Measurements from ENCODE around the gene LMX1A.

LMX1A gene

DNA sequence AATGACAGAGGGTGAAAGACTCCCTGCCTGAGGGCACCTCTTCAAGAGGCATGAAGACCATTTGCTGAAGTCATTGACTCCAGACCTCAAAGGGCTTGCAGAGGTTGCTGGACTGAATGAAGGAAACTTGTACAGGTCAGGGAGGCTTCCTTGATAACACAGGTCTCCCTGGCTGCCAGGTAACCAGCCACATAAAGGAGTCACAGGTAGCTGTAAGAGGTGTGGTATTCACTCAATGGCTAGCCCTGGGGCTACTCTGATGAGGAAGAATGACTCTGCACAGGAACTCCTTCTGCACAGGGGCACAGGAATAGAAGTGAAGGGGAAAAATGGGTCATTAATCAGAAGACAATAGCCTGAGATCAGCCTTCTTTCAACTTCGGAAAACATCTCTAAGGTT lies 187.5 kb downstream of the LMX1A start:
- no peak overlapping the region for H3K4me3 ChIP-seq (ENCODE audit: low read depth, low read length)
- TF ChIP-seq, protein P1, sequence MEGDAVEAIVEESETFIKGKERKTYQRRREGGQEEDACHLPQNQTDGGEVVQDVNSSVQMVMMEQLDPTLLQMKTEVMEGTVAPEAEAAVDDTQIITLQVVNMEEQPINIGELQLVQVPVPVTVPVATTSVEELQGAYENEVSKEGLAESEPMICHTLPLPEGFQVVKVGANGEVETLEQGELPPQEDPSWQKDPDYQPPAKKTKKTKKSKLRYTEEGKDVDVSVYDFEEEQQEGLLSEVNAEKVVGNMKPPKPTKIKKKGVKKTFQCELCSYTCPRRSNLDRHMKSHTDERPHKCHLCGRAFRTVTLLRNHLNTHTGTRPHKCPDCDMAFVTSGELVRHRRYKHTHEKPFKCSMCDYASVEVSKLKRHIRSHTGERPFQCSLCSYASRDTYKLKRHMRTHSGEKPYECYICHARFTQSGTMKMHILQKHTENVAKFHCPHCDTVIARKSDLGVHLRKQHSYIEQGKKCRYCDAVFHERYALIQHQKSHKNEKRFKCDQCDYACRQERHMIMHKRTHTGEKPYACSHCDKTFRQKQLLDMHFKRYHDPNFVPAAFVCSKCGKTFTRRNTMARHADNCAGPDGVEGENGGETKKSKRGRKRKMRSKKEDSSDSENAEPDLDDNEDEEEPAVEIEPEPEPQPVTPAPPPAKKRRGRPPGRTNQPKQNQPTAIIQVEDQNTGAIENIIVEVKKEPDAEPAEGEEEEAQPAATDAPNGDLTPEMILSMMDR (IDR thresholded peaks at IDR 0.05; ENCODE audit: insufficient read depth, low read depth, low read length, missing control alignments): no peak
- no peak for DNase-seq (ENCODE audit: low read depth)

DNA sequence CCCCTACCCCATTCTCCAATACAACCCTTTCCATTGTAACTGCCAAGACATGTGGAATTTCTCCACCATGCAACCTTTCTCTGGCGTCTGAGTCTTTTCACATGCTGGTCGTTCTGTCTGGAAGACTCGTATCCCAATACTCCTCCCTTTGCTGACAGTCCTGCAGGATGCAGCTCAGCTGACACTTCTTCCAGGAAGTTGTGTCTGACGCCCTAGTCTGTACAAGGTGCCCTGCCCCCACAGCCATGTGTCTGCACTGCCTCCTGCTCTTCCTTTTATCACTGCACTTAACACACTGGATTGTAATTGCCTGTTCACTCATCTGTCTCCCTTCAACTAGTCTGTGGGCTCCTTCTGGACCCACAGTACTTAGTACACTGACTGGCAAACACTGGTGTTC lies 188.0 kb downstream of the LMX1A start:
- no peak overlapping the region for H3K4me3 ChIP-seq (ENCODE audit: low read depth, low read length)
- TF ChIP-seq, protein P1 (IDR thresholded peaks at IDR 0.05; ENCODE audit: insufficient read depth, low read depth, low read length, missing control alignments): no peak
- no peak for DNase-seq (ENCODE audit: low read depth)

DNA sequence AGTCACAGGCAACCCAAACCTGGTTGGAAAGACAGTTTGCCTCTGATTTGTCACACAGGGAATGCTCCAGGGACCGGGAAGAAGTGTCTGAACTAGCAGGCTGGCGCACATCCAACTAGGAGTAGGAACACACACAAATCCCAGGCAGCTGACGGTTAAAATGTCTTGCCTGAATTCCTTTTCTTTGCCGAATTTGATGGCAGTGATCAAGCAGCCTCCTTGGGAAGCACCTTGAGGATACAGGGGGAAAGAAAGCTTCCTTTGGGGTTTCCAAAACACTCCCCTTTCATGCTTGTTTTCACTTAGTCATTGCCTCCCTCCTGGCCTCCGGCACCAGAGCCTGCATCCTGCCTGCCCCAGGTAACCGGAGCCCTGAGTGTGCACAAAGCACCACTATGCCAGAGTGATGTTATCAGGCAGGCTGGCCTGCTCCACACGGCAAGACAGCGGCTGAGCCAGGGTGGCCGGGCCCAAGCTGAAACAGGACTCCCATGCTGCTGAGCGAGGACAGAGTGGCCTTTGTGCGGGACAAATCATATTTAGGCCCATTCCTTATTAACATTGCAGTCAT lies 193.8 kb downstream of the LMX1A start:
- H3K4me3 ChIP-seq (ENCODE audit: low read depth, low read length): no peak overlapping the region
- no peak for DNase-seq (ENCODE audit: low read depth)
- TF ChIP-seq, protein P1 (IDR thresholded peaks at IDR 0.05; ENCODE audit: insufficient read depth, low read depth, low read length, missing control alignments): no peak

DNA sequence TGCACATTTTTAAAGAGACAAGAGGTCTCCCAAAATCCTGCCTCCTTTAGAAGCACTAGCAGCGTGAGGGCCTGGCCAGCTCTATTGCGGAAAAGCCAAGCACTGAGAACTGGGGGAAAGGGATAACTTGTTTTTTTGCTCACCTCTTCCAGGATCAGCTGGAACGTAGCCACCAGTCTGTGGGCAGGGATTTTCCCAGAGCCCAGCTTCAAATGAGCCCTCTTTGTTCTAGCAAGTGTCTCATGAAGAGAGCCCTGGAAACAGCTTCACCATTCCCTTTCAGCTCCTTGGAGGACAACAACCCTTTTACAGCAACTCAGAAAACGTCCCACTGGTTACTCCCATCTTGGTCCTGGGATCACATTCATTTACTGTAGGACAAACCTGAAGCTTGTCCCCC lies 195.4 kb downstream of the LMX1A start:
- TF ChIP-seq, protein P1 (IDR thresholded peaks at IDR 0.05; ENCODE audit: insufficient read depth, low read depth, low read length, missing control alignments): no peak
- DNase-seq (ENCODE audit: low read depth): no peak
- no peak overlapping the region for H3K4me3 ChIP-seq (ENCODE audit: low read depth, low read length)

DNA sequence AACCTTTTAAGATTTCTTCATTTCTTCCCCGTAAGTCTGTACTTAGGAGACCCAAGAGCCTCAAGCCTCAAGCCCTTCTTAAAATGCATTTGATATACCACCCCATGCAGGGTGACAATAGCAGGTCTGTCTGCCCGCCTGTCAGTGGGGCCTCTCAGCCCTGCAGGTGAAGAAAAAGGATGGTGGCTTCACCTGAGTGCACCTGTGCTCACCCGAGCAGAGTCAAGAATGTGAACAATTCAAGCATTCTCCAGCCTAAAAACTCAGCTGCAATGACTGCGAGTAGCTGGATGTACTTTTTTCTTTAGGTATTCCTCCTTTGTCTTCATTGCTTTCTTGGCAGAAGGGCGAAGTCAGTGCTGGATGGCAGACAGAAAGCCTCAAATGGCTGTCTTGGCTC lies 203.3 kb downstream of the LMX1A start:
- TF ChIP-seq, protein P1 (IDR thresholded peaks at IDR 0.05; ENCODE audit: insufficient read depth, low read depth, low read length, missing control alignments): no peak
- DNase-seq (ENCODE audit: low read depth): no peak
- no peak overlapping the region for H3K4me3 ChIP-seq (ENCODE audit: low read depth, low read length)

DNA sequence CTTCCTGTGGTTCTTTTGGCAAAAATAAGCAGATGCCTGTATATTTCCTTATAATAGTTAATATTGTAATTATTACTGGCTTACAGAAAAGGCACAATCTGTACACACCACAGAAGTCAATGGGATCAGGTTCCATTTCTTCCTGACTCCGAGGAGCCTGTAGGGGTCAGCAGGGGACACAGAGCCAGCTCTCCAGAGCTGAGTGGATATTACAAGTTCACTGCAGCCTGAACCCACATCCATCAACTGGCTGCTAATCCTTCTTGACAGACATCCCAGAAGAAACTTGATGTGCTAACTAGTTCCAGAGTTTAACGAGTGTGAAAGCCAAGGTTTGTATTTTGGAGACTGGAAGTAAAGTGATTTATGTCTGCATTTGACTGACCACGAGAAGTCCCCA lies 203.8 kb downstream of the LMX1A start:
- TF ChIP-seq, protein P1 (IDR thresholded peaks at IDR 0.05; ENCODE audit: insufficient read depth, low read depth, low read length, missing control alignments): no peak
- DNase-seq (ENCODE audit: low read depth): no peak
- no peak overlapping the region for H3K4me3 ChIP-seq (ENCODE audit: low read depth, low read length)

DNA sequence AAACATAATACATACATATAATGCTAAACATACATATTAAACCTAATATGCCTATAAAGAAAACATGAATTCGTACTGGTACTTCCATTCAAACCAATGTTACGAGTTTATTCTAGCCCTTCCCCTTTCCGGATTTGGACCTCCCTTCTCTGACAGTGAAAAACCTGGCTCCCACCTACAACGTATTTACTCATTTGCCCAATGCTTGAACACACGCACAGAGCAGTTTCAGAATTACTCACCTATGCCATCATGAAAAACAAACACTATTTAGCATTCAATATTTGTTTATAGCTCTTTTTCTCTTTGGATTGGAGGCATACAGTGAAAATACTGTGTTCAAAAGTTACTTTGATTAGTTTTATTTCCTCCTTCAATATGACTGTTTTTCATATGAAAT lies 204.4 kb downstream of the LMX1A start:
- TF ChIP-seq, protein P1 (IDR thresholded peaks at IDR 0.05; ENCODE audit: insufficient read depth, low read depth, low read length, missing control alignments): no peak
- peak; percentile 15 for DNase-seq (ENCODE audit: low read depth)
- no peak overlapping the region for H3K4me3 ChIP-seq (ENCODE audit: low read depth, low read length)

All from GM12865 (cell line).